T-helper 2 cell (primary cell): ENCODE results near the gene CSF1.

ENCODE experiments used
- DNase-seq, 5 experiments: peaks; one replicate each; pipeline versions ENCODE4 v3.0.0 to v3.0.0-alpha.2; 2012 to 2022

CSF1 gene

DNA sequence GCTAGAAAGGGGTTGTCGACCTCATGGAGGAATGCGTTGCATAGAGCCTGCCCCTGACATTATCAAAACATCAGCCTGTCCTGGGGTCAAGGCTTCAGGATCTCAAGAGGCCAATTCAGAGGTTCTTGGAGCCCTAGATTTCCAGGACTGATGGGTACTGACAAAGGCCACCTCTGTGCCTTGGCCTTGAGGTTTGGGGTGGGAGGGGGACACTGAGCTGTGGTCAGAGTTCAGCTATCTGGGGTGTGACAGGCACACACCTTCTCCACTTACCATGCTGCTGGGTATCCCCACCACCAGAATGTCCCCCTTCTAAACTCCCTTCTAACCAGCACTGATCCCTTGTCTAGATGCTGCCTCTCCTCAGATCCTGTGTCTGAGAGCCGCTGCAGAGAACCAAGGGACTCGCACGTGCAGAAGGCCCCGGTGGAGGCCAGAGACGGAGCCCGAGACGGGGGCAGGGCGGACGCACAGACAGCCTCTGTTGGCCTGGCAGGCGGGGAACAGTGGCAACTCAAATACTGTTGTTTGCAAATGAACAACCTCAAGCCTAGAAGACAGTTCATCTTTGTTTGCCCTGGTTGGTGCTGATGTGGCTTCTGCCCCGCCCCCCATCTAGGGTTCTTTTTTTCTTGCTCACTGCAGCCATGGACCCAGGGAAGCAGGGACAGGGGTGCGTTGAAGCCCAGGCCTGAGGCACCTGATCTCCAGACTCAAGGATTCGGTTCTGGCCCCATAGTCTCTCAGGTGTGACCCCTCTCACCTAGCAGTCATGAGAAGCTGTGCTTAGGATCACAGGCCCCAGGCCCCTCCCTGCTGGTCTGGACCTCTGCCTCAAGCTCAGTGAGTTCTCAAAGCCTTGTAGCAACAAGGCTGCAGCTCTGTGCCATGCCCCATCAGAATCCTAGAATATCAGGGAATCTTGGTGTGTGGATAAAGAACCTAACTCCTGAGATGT is 28.1 kb upstream of the CSF1 start:
- no peak for DNase-seq

DNA sequence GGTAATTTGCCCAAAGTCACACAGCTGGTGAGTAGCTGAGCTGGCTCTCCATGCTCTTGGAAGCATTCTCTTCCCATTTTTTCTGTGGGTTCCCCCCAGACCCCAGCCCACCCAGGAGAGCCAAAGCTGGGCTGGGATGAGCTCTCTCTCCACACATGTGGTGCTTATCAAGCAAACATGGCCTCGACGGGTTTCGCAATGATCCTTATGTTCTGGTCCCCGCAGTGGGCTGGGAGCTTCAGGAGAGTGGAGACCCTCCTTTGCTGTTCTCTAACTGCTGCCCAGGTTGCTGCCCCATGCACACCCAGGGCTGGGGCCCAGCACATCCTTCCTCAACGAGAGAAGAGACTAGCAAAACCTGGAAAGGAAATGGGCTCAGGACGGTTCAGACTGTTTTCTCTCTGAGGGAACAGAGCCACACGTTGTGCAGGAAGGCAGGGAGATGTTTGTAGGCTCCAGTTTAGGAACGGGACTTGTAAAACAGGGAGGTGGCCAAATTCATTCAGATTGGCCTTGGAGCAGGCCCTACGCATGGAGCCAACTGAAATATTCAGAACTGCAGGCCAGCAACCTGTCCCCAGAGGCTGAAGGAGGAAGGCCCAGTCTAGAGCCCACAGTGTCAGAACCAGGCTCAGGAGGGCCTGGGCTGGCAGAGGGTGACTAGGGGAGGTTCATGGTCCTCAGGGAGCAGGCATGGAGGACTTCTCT is 27.2 kb upstream of the CSF1 start:
- DNase-seq: no peak

DNA sequence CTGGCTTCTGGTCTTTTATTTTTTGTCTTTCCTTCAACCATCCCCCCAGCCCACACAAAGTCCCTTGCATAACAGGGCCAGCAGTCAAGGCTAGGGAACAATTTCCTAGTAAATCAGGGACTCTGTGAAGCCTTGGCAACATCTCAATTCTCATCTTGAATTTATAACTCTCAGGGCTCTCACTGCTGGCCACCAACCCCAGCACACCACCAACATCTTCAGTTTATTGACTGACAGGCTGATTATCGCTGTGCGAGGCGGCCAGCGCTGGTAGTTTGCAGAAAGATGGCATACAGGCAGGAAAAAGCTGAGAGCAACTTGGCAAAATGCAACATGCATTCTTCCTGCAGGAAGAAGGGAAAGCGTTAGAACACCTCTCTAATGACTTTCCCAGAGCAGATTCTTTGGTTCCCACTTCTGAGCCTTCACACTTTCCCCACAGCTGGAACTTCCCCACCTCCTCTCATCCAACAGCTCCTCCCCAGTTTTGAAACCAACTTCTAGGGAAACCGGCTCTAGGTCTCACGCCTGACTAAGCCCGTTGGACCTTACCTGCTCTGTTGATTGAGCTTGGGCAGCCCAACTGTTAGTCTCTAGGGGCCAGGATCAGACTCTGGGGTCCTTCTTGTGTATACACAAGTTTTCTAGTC is 26.3 kb upstream of the CSF1 start:
- no peak for DNase-seq

DNA sequence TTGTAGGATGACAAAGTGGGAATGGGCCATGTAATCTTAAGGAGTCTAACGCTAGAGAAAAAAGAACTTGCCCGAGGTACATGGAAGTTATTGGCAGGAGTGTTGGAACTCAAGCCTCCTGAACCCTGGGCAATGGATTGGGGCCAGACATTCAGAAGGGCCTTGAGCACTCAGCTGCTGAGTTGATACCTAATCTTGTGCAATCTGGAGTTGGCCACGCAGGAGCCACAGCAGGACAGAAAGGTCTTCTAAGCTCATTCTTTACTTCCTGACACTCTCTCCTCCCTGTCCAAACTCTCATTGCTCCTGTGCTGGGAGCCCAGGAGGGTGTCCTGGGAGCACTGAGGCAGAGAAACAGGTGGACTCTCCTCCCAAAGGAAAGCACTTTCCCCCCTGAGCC is 25.1 kb upstream of the CSF1 start:
- DNase-seq: no peak

DNA sequence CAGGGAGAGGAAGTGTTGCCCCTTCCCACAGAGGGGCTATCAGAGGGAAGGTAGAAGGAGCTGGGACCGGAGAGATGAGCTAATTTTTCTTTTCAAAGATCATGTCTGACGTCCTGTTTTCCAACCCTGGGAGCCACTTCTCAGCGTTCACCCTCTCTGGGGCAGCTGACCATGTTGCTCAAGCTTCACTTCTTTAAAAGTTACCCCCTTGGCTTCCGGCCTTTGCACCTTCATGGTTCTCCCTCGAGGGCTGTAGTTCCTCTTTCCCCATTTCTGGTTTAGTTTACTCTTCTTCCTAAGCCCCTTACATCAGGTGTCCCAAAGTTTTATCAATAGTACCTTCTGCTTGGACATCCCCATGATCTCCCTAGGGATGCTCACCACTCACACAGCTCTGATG is 23.8 kb upstream of the CSF1 start:
- no peak for DNase-seq

DNA sequence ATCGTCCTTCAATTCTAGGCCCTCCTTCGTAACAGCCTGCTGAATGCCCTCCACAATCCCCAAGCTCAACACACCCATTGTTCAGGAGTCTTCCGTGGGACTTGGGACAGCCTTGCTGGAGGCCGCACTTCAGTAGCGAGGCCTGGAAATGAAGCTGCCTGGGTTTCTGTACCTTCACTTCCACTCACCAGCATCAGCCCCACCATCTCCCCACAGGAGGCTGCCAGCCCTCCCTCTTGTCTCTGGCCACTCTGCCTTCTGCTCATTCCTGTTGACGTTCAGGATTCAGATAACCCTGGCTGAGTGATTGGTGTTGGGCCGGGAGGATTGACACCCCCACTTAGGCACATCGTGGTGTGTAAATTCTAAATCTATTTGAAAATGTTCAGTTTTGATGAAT is 23.4 kb upstream of the CSF1 start:
- no peak for DNase-seq

DNA sequence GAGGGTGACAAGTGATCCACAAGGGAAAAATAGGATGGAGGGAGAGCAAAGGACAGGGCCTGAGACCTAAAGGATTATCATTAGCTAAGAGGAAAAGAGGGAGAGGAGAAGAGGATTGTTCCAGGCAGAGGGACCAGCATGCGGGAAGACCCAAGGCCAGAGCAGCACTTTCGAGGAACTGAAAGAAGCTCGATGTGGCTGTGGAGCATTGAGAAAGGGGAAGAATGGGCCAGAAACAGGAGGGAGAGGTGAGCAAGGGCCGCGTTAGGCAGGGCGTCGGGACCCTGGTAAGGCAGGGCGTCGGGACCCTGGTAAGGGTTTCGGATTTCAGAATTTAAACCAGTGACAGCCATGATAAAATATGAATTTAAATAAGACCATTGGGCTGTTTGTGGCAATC is 22.8 kb upstream of the CSF1 start:
- DNase-seq: no peak

DNA sequence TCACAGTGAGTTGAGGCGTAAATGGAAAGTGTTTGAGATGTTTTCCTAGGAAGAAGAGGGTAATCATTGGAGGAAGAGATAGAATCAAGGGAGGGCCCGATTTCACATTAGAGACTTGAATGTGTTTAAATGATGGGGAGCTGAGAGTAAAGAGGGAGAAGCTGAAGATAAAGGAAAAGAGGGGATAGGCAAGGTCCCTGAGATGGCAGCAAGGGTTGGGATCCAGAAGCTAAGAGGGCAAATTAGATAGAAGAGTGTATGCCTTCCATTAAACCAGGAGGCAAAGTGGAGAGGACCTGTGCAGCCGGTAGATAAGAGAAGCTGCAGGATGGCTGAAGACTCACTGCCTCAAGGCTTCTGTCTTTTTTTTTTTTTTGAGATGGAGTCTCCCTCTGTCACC is 21.6 kb upstream of the CSF1 start:
- no peak for DNase-seq

DNA sequence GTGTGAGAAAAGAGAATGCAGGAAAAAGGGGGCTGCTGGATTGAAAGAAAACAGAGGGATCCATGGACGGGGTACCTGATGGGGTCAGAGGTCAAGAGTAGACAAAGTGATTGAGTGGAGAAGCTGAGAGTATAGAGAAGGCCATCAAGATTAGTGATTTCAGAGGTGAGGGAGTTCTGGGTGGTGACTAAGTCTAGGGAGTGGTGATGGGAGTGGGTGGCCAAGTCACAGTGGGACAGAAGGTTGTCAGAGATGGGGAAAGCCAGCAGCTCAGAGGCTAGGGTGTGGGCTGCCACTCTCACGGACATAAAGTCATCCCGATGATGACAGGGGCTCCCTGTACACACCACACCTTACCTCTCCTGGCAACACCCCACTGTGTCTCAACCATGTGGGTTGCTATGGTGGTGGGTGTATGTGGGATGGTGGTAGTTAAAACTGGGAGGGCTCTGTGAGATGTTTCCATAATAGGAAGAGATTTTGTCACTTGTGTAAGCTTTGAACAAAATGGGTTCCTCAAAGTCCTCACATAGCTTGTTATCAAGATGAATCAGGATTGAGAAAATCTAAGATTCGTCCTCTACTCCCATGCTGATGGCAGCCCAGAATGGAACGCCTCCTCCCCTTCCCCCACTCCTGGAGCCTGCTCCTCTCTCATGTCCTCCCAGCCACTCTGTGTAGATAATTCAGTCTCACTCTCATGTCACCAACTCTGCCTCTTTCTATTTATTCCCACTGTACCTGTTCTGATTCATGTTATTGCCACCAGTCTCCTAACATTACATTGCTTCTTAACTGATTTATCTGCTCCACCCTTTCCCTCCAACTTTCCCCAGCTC is 20.3 kb upstream of the CSF1 start:
- peak in 1 of 5 experiments; percentile 41 for DNase-seq

DNA sequence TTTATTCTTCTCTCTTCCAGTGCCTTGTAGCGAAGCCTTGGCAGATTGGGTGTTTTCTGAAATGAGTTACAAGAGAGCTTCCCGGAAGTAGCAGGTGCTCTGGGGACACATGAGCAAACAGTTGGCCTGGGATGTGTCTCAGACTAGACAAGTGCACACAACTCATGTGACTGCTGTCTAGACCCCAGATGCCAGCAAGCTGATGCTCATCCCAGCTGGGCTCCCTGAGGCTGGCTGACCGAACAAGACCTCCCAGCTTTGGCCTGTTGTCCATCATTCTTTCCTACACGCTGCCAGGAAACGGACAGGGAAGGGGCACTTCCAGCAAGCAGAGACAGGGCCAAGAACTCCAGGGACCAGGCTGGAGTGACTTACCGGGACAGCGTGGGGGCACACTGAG is 18.7 kb upstream of the CSF1 start:
- no peak for DNase-seq

DNA sequence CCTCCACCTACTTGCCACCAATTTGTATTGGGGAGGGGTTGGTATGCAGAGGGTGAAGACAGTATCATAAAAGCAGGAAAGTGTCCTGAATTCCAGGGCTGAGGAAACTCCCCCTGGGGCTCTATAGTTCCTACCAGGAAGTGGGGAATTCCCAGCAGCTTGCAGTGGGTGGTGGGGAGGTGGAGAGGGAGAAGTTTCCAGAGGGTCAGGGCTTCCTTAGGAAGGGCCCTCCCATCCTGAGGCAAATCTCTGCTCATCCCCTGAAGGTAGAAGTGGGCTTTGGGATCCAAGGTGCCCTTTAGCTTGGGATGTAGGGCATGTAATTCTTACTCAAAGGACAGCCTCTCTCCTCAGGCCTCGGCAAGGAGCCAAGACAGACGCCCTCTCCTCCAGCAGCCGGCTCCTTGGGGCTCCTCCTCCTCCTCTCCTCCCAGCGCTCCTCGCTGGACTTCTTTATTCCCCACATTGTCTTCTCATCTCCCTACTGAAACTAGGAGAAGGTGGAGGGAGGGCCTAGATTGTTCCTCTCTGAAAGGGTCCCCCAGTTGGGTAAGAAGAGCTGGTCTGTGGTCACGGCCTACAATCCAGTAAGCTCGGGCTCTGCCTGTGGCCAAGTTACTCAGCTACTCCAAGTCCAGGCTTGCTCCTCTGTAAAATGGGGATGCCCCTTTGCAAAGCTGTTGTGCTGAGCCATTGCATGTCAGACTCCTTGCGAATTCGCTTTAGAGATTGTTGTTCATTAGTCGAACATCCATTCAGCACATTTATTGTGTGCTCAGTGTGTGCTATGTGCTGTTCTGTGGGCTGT is 17.9 kb upstream of the CSF1 start:
- DNase-seq: no peak

DNA sequence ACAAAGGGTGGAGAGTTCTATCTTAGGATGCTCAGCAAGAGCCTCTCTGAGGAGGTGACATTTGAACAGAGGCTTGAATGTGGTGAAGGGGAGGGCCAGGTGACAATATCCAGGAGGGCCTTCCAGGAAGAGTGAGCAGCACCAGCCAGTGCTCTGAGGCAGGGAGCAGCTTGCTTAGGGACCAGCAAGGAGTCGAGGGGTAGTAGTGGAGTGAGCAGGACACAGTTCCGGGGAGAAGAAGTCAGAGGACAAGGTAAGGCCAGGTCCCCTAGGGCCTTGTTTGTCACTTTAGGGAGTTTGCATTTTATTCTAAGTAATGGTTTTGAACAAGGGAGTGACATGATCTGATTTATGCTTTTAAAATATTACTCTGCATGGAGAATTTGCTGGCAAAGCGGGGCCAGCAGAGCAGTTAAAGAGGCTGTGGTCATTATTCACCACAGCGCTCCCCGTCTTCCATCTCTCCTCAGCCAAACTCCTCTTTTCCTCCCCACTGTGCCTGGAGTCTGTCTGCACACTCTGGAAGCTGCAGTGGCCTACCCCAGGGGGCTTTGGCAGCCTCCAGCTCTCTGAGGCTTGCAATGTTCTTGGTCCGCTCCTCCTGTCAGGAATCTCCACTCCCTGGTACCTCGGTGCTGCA is 17.0 kb upstream of the CSF1 start:
- DNase-seq: no peak

DNA sequence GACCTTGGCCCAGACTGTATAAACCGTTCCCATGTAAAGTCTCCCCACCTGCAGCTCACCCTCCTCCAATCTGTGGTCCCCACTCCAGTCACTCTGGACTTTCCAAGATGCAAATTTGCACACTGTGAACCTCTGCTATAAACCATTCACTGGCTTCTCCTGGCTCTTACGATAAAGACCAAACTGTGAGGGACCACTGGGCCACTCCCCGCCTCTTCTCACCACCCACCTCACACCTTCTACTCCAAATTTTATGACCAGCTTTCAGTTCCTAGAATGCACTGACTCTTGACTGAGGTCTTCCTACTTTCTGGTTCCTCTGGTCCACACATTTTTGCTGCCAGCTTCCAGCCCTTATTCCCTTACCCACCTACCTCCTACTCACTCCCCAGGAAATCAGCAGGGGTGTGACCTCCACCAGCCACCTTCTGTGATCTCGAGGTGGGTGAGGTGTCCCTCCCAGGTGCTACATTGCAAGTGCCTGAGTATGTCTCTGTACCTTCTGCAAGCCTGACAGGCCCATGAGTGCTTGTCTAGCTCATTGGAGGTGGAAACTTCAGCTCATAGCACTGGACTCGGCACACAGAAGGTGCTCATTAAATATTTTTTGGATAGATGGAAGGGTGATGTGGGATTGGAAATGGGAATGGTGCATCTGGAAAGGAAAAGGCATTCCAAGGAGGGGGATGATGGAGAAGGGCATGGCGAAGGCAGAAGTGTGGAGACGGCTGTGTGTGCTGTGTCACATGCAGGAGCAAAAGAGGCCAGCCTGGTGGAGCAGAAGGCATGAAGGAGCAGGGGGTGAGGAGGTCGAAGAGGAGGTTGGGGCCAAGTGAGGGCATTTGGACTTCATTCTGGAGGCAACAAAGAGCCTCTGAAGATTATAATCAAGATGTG is 15.6 kb upstream of the CSF1 start:
- DNase-seq: no peak

DNA sequence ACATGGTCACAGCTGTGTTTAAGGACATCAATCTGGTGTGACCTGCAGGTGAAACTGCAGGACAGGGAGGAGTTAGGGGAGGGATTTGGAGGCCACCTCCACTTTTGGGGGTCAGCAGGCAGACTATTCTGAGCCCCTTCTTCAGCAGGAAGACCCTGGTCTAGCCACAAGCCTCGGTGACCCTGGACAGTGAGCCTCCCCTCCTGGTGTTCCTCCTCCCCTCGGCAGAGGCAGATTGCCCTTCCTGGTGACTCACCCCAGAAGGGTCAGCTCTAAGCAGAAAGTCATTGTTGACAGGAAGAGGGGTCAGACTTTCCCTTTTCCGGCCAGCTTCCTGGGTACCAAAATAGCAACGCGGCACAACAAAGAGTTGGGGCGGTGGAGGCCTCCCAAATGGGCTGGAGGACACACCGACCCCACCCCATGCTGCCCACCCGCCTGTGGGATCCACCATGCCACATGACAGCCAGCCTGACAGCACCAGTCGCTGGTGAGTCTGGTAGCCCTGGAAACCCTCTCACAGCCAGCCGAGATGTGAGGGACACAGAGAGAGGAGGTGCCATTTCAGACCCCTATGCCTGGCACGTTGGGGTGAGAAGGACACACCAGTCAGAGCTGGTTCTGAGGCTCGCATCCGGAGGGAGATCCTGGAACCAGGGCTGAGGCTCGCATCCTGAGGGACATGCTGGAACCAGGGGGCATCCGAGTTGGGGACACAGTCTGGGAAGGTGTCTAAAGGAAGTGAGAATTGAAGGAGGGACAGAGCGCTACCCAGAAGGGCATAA is 14.7 kb upstream of the CSF1 start:
- no peak for DNase-seq

DNA sequence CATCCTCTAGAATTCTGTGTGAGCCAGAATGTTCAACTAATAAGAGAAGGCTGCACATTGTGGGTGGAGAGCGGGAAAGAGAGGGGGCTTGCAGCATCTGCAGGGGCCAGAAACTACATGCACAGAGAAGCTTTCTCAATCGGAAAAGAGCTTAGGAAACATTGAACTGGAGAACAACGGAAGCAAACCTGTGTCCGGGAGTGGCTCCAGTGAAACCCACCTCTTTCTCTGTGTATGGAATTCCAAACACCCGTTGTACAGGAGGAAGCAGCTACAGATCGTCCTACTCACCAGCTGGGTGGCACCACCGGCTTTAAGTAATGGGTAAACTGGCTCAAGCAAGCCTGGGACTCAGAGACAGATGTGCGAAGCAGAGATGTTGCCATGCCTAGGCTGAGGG is 14.0 kb upstream of the CSF1 start:
- DNase-seq: no peak

DNA sequence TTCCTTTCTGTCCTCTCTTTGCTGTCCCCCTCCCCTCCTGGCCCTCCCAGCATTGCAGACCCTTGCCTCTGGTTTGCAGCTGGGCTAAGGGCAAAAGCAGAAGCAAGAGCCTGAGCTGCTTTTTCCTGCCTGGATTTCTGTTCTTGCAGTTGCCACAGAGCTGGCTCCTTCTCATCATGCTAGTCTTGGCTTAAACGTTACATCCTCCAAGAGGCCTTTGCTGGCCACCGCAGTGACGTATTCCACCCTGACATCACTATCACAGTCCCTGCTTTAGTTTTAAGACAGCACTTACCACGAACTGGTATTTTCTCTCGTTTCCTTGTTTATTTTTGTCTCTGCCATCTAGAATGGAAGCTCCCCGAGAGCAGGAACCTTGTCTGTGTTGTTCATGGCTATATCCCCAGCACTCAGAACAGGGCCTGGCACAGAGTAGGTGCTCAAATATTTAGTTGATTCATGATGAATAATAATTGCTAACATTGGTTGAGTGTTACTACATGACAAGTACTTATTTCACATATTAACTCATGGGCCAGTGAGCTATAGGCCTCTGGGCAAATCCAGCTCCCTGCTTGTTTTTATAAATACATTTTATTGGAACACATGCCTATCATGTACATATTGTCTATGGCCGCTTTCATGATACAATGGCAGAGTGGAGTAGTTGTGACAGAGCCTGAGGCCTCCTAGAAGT is 13.2 kb upstream of the CSF1 start:
- no peak for DNase-seq

DNA sequence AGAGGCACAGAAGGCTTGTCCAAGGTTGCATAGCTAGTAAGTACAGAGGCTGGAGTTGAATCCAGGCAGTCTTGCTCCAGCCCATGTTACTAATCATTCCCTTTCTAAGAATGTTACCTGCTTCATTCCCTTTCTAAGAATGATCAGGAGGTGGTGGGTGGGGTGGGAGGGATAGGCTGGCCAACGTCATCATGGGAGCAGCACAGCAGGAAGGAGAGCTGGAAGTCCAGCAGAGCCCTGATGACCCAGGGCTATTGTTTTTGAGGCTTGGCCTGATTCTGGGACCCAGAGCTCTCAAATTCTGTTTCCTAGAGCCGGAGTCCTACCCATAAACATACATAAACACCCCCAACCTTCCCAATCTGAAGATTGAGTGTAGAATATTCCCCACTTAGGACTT is 11.8 kb upstream of the CSF1 start:
- no peak for DNase-seq

DNA sequence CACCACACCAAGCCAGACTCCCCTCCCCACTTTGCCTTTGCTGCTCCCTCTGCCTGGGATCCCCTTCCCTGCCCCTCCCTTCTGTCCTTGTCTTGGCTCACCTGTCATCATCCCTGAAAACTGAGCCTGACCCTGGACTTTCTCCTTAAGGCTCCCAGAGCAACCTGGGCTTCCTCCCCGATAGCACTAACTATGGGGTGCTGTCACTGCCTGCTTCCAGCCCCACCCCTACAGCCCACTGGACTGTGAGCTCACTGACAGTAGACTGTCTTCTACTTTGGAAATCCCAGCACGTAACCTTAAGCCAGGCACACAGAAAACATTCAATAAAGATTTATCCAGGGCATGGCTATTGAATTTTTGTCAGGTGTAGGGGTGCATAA is 9.5 kb upstream of the CSF1 start:
- no peak for DNase-seq
